ENCODE measurements around the gene IL20RA.
A peak's percentile ranks its signal among the peaks of the same experiment; 100 is the strongest.

Gene IL20RA

DNA sequence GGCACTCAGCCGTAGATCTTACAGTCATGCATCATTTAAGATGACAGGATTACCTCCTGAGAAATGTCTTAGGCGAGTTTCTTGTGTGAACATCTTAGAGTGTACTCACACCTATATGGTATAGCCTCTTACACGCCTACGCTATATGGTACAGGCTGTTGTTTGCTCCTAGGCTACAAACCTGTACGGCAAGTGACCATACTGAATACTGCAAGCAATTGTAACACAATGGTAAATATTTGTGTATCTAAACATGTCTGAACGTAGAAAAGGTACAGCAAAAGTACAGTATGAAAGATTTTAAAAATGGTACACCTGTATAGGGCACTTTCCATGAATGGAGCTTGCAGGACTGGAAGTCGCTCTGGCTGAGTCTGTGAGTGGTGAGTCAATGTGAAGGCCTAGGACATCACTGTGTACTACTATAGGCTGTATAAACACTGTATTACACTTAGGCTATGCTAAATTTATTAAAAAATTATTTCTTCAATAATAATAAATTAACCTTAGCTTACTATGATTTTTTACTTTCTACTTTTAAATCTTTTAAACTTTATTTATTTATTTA lies 541 bp upstream of the IL20RA start:
- Histone ChIP-seq H3K9me3 (ENCODE audit: control insufficient read depth in 1 of 2, low read length in 2 of 2) (no peaks in the 10 kb centered on the region), H3K27ac (ENCODE audit: low read depth, low read length) (no peak overlapping the region), H3K4me1 (ENCODE audit: control insufficient read depth in 1 of 2, insufficient read depth in 2 of 2, low read length in 2 of 2) (peaks cover 0 to 8% of the 10 kb centered on the region in 2 donors), H3K27me3 (ENCODE audit: control insufficient read depth in 1 of 2, insufficient read depth in 2 of 2, low read length in 2 of 2) (peaks cover 0 to 5% of the 10 kb centered on the region in 2 donors), H3K4me3 (ENCODE audit: low read depth in 1 of 2, low read length in 2 of 2) (peak overlapping the region; percentile 65 to 71), H3K9ac (ENCODE audit: low read depth in 1 of 2, low read length in 2 of 2) (peak overlapping the region; percentile 49 to 73), H3K36me3 (ENCODE audit: control insufficient read depth in 1 of 2, insufficient read depth in 2 of 2, low read length in 2 of 2) (no peaks in the 10 kb centered on the region)

GRCh38 chr6:137043710-137044365 lies 927 bp downstream of the IL20RA start:
- H3K9ac ChIP-seq (ENCODE audit: low read depth in 1 of 2, low read length in 2 of 2): peak overlapping the region; percentile 49 to 73
- H3K27ac ChIP-seq (ENCODE audit: low read depth, low read length): peak overlapping the region; percentile 3

GRCh38 chr6:137040393-137040792 lies 4.4 kb downstream of the IL20RA start:
- no peak overlapping the region for H3K4me3 ChIP-seq (ENCODE audit: low read depth in 1 of 2, low read length in 2 of 2)

More at GRCh38 chr6:137043710-137044365, 927 bp downstream of the IL20RA start:
- Histone ChIP-seq H3K9me3 (ENCODE audit: control insufficient read depth in 1 of 2, low read length in 2 of 2) (no peaks in the 10 kb centered on the region), H3K27me3 (ENCODE audit: control insufficient read depth in 1 of 2, insufficient read depth in 2 of 2, low read length in 2 of 2) (peaks cover 0 to 5% of the 10 kb centered on the region in 2 donors), H3K4me1 (ENCODE audit: control insufficient read depth in 1 of 2, insufficient read depth in 2 of 2, low read length in 2 of 2) (peaks cover 0 to 5% of the 10 kb centered on the region in 2 donors), H3K36me3 (ENCODE audit: control insufficient read depth in 1 of 2, insufficient read depth in 2 of 2, low read length in 2 of 2) (no peaks in the 10 kb centered on the region), H3K4me3 (ENCODE audit: low read depth in 1 of 2, low read length in 2 of 2) (peak overlapping the region; percentile 65 to 71)

DNA sequence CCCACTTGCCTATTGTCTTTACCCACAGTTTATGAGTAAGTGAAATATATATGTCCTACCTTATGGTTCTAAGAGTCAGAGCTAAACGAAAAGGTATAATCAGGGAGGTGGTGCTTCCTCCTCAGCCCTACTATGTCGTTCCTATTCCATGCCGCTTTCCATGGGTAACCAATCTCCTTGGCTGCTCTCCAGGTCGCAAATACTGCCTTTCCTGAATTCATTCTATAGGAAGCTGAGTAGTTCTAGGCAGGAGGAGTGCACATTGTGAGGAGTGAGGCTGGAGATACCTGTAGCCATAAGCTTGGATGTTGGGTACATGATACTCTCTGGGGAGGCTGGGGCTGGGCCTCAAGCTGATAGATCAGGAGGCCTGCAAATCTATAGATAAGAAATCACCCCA lies 5.8 kb downstream of the IL20RA start:
- Histone ChIP-seq H3K9me3 (ENCODE audit: control insufficient read depth in 1 of 2, low read length in 2 of 2) (no peaks in the 10 kb centered on the region), H3K27ac (ENCODE audit: low read depth, low read length) (no peak overlapping the region)

More at GRCh38 chr6:137040393-137040792, 4.4 kb downstream of the IL20RA start:
- Histone ChIP-seq H3K9ac (ENCODE audit: low read depth in 1 of 2, low read length in 2 of 2) (no peak overlapping the region), H3K27ac (ENCODE audit: low read depth, low read length) (no peak overlapping the region), H3K36me3 (ENCODE audit: control insufficient read depth in 1 of 2, insufficient read depth in 2 of 2, low read length in 2 of 2) (no peaks in the 10 kb centered on the region), H3K27me3 (ENCODE audit: control insufficient read depth in 1 of 2, insufficient read depth in 2 of 2, low read length in 2 of 2) (peaks cover 0 to 5% of the 10 kb centered on the region in 2 donors), H3K4me1 (ENCODE audit: control insufficient read depth in 1 of 2, insufficient read depth in 2 of 2, low read length in 2 of 2) (peaks cover 11 to 21% of the 10 kb centered on the region in 2 donors), H3K9me3 (ENCODE audit: control insufficient read depth in 1 of 2, low read length in 2 of 2) (no peaks in the 10 kb centered on the region)

GRCh38 chr6:137036566-137037300 lies 8.0 kb downstream of the IL20RA start:
- Histone ChIP-seq H3K4me1 (ENCODE audit: control insufficient read depth in 1 of 2, insufficient read depth in 2 of 2, low read length in 2 of 2) (peaks cover 11 to 16% of the 10 kb centered on the region in 2 donors), H3K27ac (ENCODE audit: low read depth, low read length) (no peak overlapping the region)

More for the DNA sequence above, 5.8 kb downstream of the IL20RA start:
- H3K4me3 ChIP-seq (ENCODE audit: low read depth in 1 of 2, low read length in 2 of 2): no peak overlapping the region
- H3K36me3 ChIP-seq (ENCODE audit: control insufficient read depth in 1 of 2, insufficient read depth in 2 of 2, low read length in 2 of 2): no peaks in the 10 kb centered on the region
- no peaks in the 10 kb centered on the region for H3K27me3 ChIP-seq (ENCODE audit: control insufficient read depth in 1 of 2, insufficient read depth in 2 of 2, low read length in 2 of 2)
- H3K9ac ChIP-seq (ENCODE audit: low read depth in 1 of 2, low read length in 2 of 2): no peak overlapping the region
- peaks cover 11 to 21% of the 10 kb centered on the region in 2 donors for H3K4me1 ChIP-seq (ENCODE audit: control insufficient read depth in 1 of 2, insufficient read depth in 2 of 2, low read length in 2 of 2)

DNA sequence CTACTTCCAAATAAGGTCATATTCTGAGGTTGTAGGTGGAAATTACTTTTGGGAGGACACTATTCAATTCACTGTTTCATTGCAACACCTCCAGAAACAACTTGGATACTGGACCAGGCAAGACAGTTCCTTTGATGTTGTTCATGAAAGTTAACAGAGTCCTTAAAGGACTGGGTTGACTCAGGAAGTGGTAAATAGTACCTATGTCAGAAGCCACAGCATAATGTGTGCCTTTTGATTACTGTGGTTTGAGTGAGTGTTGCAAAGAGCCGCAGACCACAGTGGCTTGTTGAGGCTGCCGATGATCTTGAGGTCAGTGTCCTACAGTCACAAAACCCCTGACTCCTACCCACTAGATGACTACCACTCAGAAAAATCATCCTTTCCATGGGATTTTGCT lies 10.9 kb downstream of the IL20RA start:
- peaks cover 0 to 3% of the 10 kb centered on the region in 2 donors for H3K27me3 ChIP-seq (ENCODE audit: control insufficient read depth in 1 of 2, insufficient read depth in 2 of 2, low read length in 2 of 2)
- H3K36me3 ChIP-seq (ENCODE audit: control insufficient read depth in 1 of 2, insufficient read depth in 2 of 2, low read length in 2 of 2): no peaks in the 10 kb centered on the region
- no peak overlapping the region for H3K4me3 ChIP-seq (ENCODE audit: low read depth in 1 of 2, low read length in 2 of 2)
- no peak overlapping the region for H3K9ac ChIP-seq (ENCODE audit: low read depth in 1 of 2, low read length in 2 of 2)
- H3K4me1 ChIP-seq (ENCODE audit: control insufficient read depth in 1 of 2, insufficient read depth in 2 of 2, low read length in 2 of 2): peaks cover 11 to 16% of the 10 kb centered on the region in 2 donors
- no peaks in the 10 kb centered on the region for H3K9me3 ChIP-seq (ENCODE audit: control insufficient read depth in 1 of 2, low read length in 2 of 2)
- no peak overlapping the region for H3K27ac ChIP-seq (ENCODE audit: low read depth, low read length)

More at GRCh38 chr6:137036566-137037300, 8.0 kb downstream of the IL20RA start:
- Histone ChIP-seq H3K4me3 (ENCODE audit: low read depth in 1 of 2, low read length in 2 of 2) (peak overlapping the region in 1 of 2 donors; percentile 32), H3K36me3 (ENCODE audit: control insufficient read depth in 1 of 2, insufficient read depth in 2 of 2, low read length in 2 of 2) (no peaks in the 10 kb centered on the region), H3K9me3 (ENCODE audit: control insufficient read depth in 1 of 2, low read length in 2 of 2) (no peaks in the 10 kb centered on the region), H3K9ac (ENCODE audit: low read depth in 1 of 2, low read length in 2 of 2) (no peak overlapping the region), H3K27me3 (ENCODE audit: control insufficient read depth in 1 of 2, insufficient read depth in 2 of 2, low read length in 2 of 2) (no peaks in the 10 kb centered on the region)

DNA sequence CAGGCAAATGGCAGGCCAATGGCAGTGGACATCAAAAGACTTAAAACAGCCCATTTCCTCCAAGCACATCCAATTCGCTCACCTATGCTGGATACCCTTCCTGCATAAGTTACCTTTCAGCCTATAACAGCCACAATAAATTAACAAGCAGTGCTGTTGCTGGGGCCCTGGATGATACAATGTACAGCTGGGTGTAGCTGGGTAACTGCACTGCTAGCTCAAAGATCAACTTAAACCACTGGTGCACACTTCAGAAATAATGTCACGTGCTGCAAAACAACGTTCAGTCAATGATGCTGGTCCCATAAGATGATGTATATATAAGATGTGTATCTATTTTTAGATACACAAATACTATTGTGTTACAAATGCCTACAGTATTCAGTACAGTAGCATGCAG lies 13.6 kb downstream of the IL20RA start:
- Histone ChIP-seq H3K27ac (ENCODE audit: low read depth, low read length) (no peak overlapping the region), H3K9ac (ENCODE audit: low read depth in 1 of 2, low read length in 2 of 2) (no peak overlapping the region), H3K4me3 (ENCODE audit: low read depth in 1 of 2, low read length in 2 of 2) (no peak overlapping the region), H3K36me3 (ENCODE audit: control insufficient read depth in 1 of 2, insufficient read depth in 2 of 2, low read length in 2 of 2) (no peaks in the 10 kb centered on the region), H3K27me3 (ENCODE audit: control insufficient read depth in 1 of 2, insufficient read depth in 2 of 2, low read length in 2 of 2) (peaks cover 0 to 3% of the 10 kb centered on the region in 2 donors), H3K4me1 (ENCODE audit: control insufficient read depth in 1 of 2, insufficient read depth in 2 of 2, low read length in 2 of 2) (peaks cover under 1 to 2% of the 10 kb centered on the region in 2 donors), H3K9me3 (ENCODE audit: control insufficient read depth in 1 of 2, low read length in 2 of 2) (no peaks in the 10 kb centered on the region)

GRCh38 chr6:137028912-137029311 lies 15.9 kb downstream of the IL20RA start:
- Histone ChIP-seq H3K4me1 (ENCODE audit: control insufficient read depth in 1 of 2, insufficient read depth in 2 of 2, low read length in 2 of 2) (peaks cover 0 to 14% of the 10 kb centered on the region in 2 donors), H3K9me3 (ENCODE audit: control insufficient read depth in 1 of 2, low read length in 2 of 2) (no peaks in the 10 kb centered on the region), H3K4me3 (ENCODE audit: low read depth in 1 of 2, low read length in 2 of 2) (no peak overlapping the region), H3K9ac (ENCODE audit: low read depth in 1 of 2, low read length in 2 of 2) (no peak overlapping the region), H3K36me3 (ENCODE audit: control insufficient read depth in 1 of 2, insufficient read depth in 2 of 2, low read length in 2 of 2) (no peaks in the 10 kb centered on the region), H3K27ac (ENCODE audit: low read depth, low read length) (no peak overlapping the region), H3K27me3 (ENCODE audit: control insufficient read depth in 1 of 2, insufficient read depth in 2 of 2, low read length in 2 of 2) (peaks cover 0 to 6% of the 10 kb centered on the region in 2 donors)

DNA sequence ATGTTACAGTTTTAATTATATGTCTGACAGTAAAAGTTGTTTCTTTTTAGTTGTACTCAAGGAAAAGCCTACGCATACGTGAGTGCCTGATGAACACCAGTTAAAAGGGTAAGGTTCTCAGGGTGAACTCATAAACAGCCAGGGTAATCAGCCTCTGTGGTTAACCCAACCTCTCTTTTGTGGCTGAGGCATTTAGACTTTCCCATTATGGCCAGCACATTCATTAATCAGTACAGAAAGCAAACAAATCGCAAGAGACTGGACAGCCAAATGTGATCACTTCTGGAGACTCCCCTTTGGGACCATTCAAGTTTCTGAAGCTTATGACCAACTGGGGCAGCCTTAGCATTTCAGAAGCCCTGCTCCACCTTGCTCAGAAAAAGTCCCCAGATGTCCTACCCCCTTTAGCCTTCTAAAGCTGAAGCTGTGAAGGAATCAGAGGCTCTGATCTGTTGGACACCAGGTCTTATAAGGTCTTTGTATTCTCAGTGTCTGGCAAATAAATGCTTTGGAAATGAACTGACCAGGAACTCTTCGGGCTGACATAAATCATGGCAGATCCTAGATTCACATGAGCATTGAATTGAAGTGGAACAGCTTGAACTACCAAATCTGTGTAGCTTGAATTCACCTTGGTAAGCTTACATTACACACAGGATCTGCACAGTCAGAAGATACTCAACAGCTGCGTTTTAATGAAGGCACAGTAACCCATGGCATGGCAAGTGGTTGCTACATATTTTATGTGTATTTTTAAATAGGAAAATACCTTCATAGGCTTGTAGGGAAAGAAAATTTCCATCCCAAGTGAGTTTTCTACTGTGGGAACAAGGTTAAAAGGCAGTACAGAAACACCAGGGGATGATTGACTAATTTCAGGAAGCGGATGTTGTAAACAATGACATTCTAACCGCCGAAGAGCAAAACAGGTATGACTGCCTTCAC lies 18.7 kb downstream of the IL20RA start:
- Histone ChIP-seq H3K4me3 (ENCODE audit: low read depth in 1 of 2, low read length in 2 of 2) (no peak overlapping the region), H3K4me1 (ENCODE audit: control insufficient read depth in 1 of 2, insufficient read depth in 2 of 2, low read length in 2 of 2) (peaks cover 0 to 14% of the 10 kb centered on the region in 2 donors), H3K27ac (ENCODE audit: low read depth, low read length) (no peak overlapping the region), H3K27me3 (ENCODE audit: control insufficient read depth in 1 of 2, insufficient read depth in 2 of 2, low read length in 2 of 2) (peaks cover 0 to 6% of the 10 kb centered on the region in 2 donors), H3K9me3 (ENCODE audit: control insufficient read depth in 1 of 2, low read length in 2 of 2) (no peaks in the 10 kb centered on the region), H3K9ac (ENCODE audit: low read depth in 1 of 2, low read length in 2 of 2) (no peak overlapping the region), H3K36me3 (ENCODE audit: control insufficient read depth in 1 of 2, insufficient read depth in 2 of 2, low read length in 2 of 2) (no peaks in the 10 kb centered on the region)

All from duodenal mucosa (tissue), 2 donors.